Tibial nerve (tissue), 4 donors: Measurements from ENCODE around the gene NIM1K.

ENCODE experiments used
- CTCF ChIP-seq, 5 experiments: fragments of 200-600 bp in 3 of 5; fragments of 450-650 bp in 2 of 5; sonication (generic) in 3 of 5; IDR thresholded peaks; one replicate each; pipeline ENCODE4 v1.5.1; 2016 to 2019; ENCODE audit warnings: antibody characterized with exemption in 5 of 5, mild to moderate bottlenecking in 3 of 5, moderate library complexity in 2 of 5
- EP300 ChIP-seq, 2 donors: sonication (generic); formaldehyde crosslinking; IDR thresholded peaks; one replicate each; pipeline ENCODE4 v1.6.1; 2017; ENCODE audit warnings: antibody characterized with exemption in 2 of 2, mild to moderate bottlenecking in 1 of 2
- POLR2A ChIP-seq, 2 donors: fragments of 450-650 bp; IDR thresholded peaks; one replicate each; pipeline ENCODE4 v1.6.1; 2017; ENCODE audit warnings: antibody characterized with exemption in 2 of 2, mild to moderate bottlenecking in 2 of 2, moderate library complexity in 2 of 2

GRCh38 chr5:43313035-43313853 is 121.2 kb downstream of the NIM1K start, which contains the start of gene HMGCS1:
- peak in 2 of 5 experiments; percentile 23 to 29 for TF ChIP-seq CTCF (IDR thresholded peaks at IDR 0.05)
- TF ChIP-seq POLR2A (IDR thresholded peaks at IDR 0.05), result peak; percentile 88 to 99
- TF ChIP-seq EP300 (IDR thresholded peaks at IDR 0.05), result peak; percentile 87 to 98
